IMR-90 (cell line): ENCODE results near the gene FBXW11. TPM values are rescaled to one million over a fixed set of nuclear protein-coding genes. Genes with fewer than 3 reads are reported as not detected.

Experiments used
- ATAC-seq: fragments of 200-7000 bp; cut with Tn5 transposase; 2 replicates; pipeline ENCODE4 v1.9.1; 2020; ENCODE audit warnings: low read depth, mild to moderate bottlenecking, moderate library complexity
- BruUV-seq: library from RNA; stranded (reverse); fragments of 400-500 nt; replicated peaks from 2 replicates; lab custom pipeline; 2021; lab: Mats Ljungman, UMichigan
- CTCF ChIA-PET: fragments of 300-600 bp; formaldehyde crosslinking; extraction: SDS; loops from one replicate; lab custom pipeline; 2021; ENCODE audit warnings: antibody characterized with exemption; lab: Yijun Ruan, JAX
- POLR2A ChIA-PET: fragments of 300-600 bp; sonication (Branson Sonifier 250); formaldehyde crosslinking; loops from one replicate; lab custom pipeline; 2022; ENCODE audit warnings: antibody characterized with exemption; ENCODE audit not compliant: unreplicated experiment; lab: Charles Lee
- DNase-seq: peaks from one replicate; pipeline ENCODE4 v3.0.0; 2013
- H2AFZ ChIP-seq: replicated peaks from 2 replicates; pipeline ENCODE3; 2013; ENCODE audit warnings: low read length, mild to moderate bottlenecking; ENCODE audit not compliant: poor library complexity
- H2AK5ac ChIP-seq: 2 replicates; pipeline ENCODE4 v1.6.1; 2013; ENCODE audit warnings: low read depth, low read length, inconsistent platforms
- H2AK9ac ChIP-seq: replicated peaks from 2 replicates; pipeline ENCODE3; 2013; ENCODE audit warnings: mild to moderate bottlenecking, low read depth, low read length, moderate library complexity; ENCODE audit not compliant: poor library complexity
- H2BK120ac ChIP-seq: 2 replicates; pipeline ENCODE4 v1.6.1; 2013; ENCODE audit warnings: low read depth, low read length, inconsistent platforms
- H2BK15ac ChIP-seq: 3 replicates; pipeline ENCODE4 v1.6.1; 2013; ENCODE audit warnings: low read depth, low read length, inconsistent platforms
- H2BK20ac ChIP-seq: 2 replicates; pipeline ENCODE4 v1.6.1; 2013; ENCODE audit warnings: low read depth, mild to moderate bottlenecking, inconsistent platforms, low read length, moderate library complexity
- H2BK5ac ChIP-seq: 2 replicates; pipeline ENCODE4 v1.6.1; 2013; ENCODE audit warnings: mild to moderate bottlenecking, low read depth, low read length, inconsistent platforms; ENCODE audit not compliant: poor library complexity, severe bottlenecking
- H3K14ac ChIP-seq: replicated peaks from 2 replicates; pipeline ENCODE4 v1.6.1; 2013; ENCODE audit warnings: low read depth, low read length, inconsistent platforms
- H3K18ac ChIP-seq: 2 replicates; pipeline ENCODE4 v1.6.1; 2013; ENCODE audit warnings: low read depth, low read length, control low read depth
- H3K23ac ChIP-seq: 2 replicates; pipeline ENCODE4 v1.6.1; 2013; ENCODE audit warnings: low read depth, low read length, inconsistent platforms
- H3K27ac ChIP-seq: 2 replicates; pipeline ENCODE4 v1.5.1; 2013; ENCODE audit warnings: mild to moderate bottlenecking, control low read depth, low read length; ENCODE audit not compliant: insufficient read depth
- H3K27me3 ChIP-seq: 2 replicates; pipeline ENCODE4 v1.6.1; 2013; ENCODE audit warnings: low read length; ENCODE audit not compliant: control insufficient read depth, insufficient read depth
- H3K36me3 ChIP-seq: 2 replicates; pipeline ENCODE4 v1.6.1; 2013; ENCODE audit warnings: low read length, mixed read lengths; ENCODE audit not compliant: control insufficient read depth, insufficient read depth
- H3K4ac ChIP-seq: 2 replicates; pipeline ENCODE4 v1.6.1; 2013; ENCODE audit warnings: low read depth, low read length, inconsistent platforms
- H3K4me1 ChIP-seq: 2 replicates; pipeline ENCODE4 v1.6.1; 2013; ENCODE audit warnings: low read length, mixed read lengths; ENCODE audit not compliant: control insufficient read depth, insufficient read depth
- H3K4me2 ChIP-seq: 2 replicates; pipeline ENCODE4 v1.6.1; 2013; ENCODE audit warnings: low read depth, mild to moderate bottlenecking, control low read depth, low read length, moderate library complexity
- H3K4me3 ChIP-seq: 2 replicates; pipeline ENCODE4 v1.5.1; 2013; ENCODE audit warnings: low read depth, mild to moderate bottlenecking, control low read depth, low read length, moderate library complexity; ENCODE audit not compliant: insufficient read depth
- H3K56ac ChIP-seq: 2 replicates; pipeline ENCODE4 v1.6.1; 2013; ENCODE audit warnings: low read length, inconsistent platforms; ENCODE audit not compliant: insufficient read depth; ENCODE audit errors: extremely low read depth
- H3K79me1 ChIP-seq, 2 experiments: 2 replicates each; pipeline ENCODE4 v1.6.1; 2013; ENCODE audit warnings: low read length in 2 of 2, inconsistent platforms in 1 of 2, low read depth in 1 of 2
- H3K9ac ChIP-seq: 2 replicates; pipeline ENCODE4 v1.6.1; 2013; ENCODE audit warnings: low read depth, low read length, control low read depth
- H3K9me1 ChIP-seq: 2 replicates; pipeline ENCODE4 v1.6.1; 2013; ENCODE audit warnings: low read length, inconsistent platforms; ENCODE audit not compliant: insufficient read depth
- H3K9me3 ChIP-seq: 2 replicates; pipeline ENCODE4 v1.6.1; 2013; ENCODE audit warnings: low read length; ENCODE audit not compliant: control insufficient read depth, insufficient read depth
- H4K20me1 ChIP-seq: 2 replicates; pipeline ENCODE4 v1.6.1; 2013; ENCODE audit warnings: low read length, inconsistent platforms; ENCODE audit not compliant: insufficient read depth
- H4K5ac ChIP-seq: 2 replicates; pipeline ENCODE4 v1.6.1; 2013; ENCODE audit warnings: mild to moderate bottlenecking, low read depth, low read length, control low read depth
- H4K8ac ChIP-seq, 2 experiments: 2 replicates each; pipeline ENCODE4 v1.6.1; 2013; ENCODE audit warnings: low read depth in 2 of 2, low read length in 2 of 2, control low read depth in 1 of 2, inconsistent platforms in 1 of 2
- H4K91ac ChIP-seq: 2 replicates; pipeline ENCODE4 v1.6.1; 2013; ENCODE audit warnings: low read depth, low read length, inconsistent platforms; ENCODE audit not compliant: insufficient read depth
- BHLHE40 ChIP-seq: fragments of 150-350 bp; IDR thresholded peaks from 2 replicates; pipeline ENCODE4 v1.6.1; 2016; ENCODE audit warnings: mild to moderate bottlenecking, low read depth, low read length
- CEBPB ChIP-seq: IDR thresholded peaks from 2 replicates; pipeline ENCODE4 v1.6.1; 2012; ENCODE audit warnings: low read depth, low read length, improper control_type of control experiment
- ELK1 ChIP-seq: fragments of 150-350 bp; IDR thresholded peaks from 2 replicates; pipeline ENCODE4 v1.6.1; 2016; ENCODE audit warnings: low read depth, mild to moderate bottlenecking, low read length, moderate library complexity, borderline replicate concordance
- FOS ChIP-seq: fragments of 150-350 bp; IDR thresholded peaks from 2 replicates; pipeline ENCODE4 v1.6.1; 2016; ENCODE audit warnings: low read depth, low read length
- MAFK ChIP-seq: IDR thresholded peaks from 2 replicates; pipeline ENCODE4 v1.6.1; 2012; ENCODE audit warnings: low read depth, low read length, improper control_type of control experiment
- MAZ ChIP-seq: IDR thresholded peaks from 2 replicates; pipeline ENCODE4 v1.6.1; 2012; ENCODE audit warnings: low read depth, mild to moderate bottlenecking, low read length, improper control_type of control experiment, moderate library complexity, borderline replicate concordance
- MXI1 ChIP-seq: IDR thresholded peaks from 2 replicates; pipeline ENCODE4 v1.6.1; 2012; ENCODE audit warnings: low read depth, mild to moderate bottlenecking, low read length, moderate library complexity, borderline replicate concordance
- NFE2L2 ChIP-seq: fragments of 150-350 bp; IDR thresholded peaks from 2 replicates; pipeline ENCODE4 v1.6.1; 2016; ENCODE audit warnings: low read depth, mild to moderate bottlenecking, low read length
- POLR2A ChIP-seq: IDR thresholded peaks from 2 replicates; pipeline ENCODE4 v1.6.1; 2012; ENCODE audit warnings: mild to moderate bottlenecking, low read depth, low read length
- RAD21 ChIP-seq: IDR thresholded peaks from 2 replicates; pipeline ENCODE4 v1.6.1; 2012; ENCODE audit warnings: low read length, improper control_type of control experiment
- RCOR1 ChIP-seq: IDR thresholded peaks from 2 replicates; pipeline ENCODE4 v1.6.1; 2012; ENCODE audit warnings: mild to moderate bottlenecking, low read length, improper control_type of control experiment; ENCODE audit not compliant: insufficient replicate concordance
- SMC3 ChIP-seq: fragments of 150-350 bp; IDR thresholded peaks from 2 replicates; pipeline ENCODE4 v1.6.1; 2016; ENCODE audit warnings: low read depth, mild to moderate bottlenecking, antibody characterized with exemption, low read length, moderate library complexity
- USF2 ChIP-seq: fragments of 150-350 bp; IDR thresholded peaks from 2 replicates; pipeline ENCODE4 v1.6.1; 2017; ENCODE audit warnings: mild to moderate bottlenecking, antibody characterized with exemption, low read length, low read depth
- WGBS, 2 experiments: methylation state at CpG; one replicate each; pipeline versions ENCODE4 v1.1.5 to v1.1.7; 2013; ENCODE audit warnings: missing lambda C conversion rate in 2 of 2; ENCODE audit not compliant: insufficient read length in 1 of 2; ENCODE audit errors: extremely low coverage in 2 of 2; 5-methylcytosine and 5-hydroxymethylcytosine counted together
- dilution Hi-C: fragments of 300-500 bp; cut with HindIII; formaldehyde crosslinking; loops from one replicate; pipeline ENCODE4 v1.14.3; 2018; ENCODE audit warnings: low sequenced_read_pairs; ENCODE audit not compliant: unreplicated experiment
- in situ Hi-C: fragments of 300-500 bp; cut with MboI; formaldehyde crosslinking; loops from 3 replicates; pipeline ENCODE4 v1.14.3; 2019; ENCODE audit warnings: low sequenced_read_pairs, inconsistent platforms, mixed read lengths
- intact Hi-C: fragments of 100-400 bp; cut with micrococcal nuclease; formaldehyde crosslinking; loops from 2 replicates; pipeline ENCODE4 v1.10.0; 2022
- polyA plus RNA-seq, 3 experiments: library from polyadenylated mRNA; depleted of rRNA; stranded (reverse); fragments of >200 nt; gene quantifications; 2 replicates each; pipeline ENCODE4 v1.2.3, GENCODE V29; 2012; ENCODE audit warnings: low replicate concordance in 1 of 3
- total RNA-seq: library from RNA; depleted of rRNA; stranded (reverse); fragments of >200 nt; gene quantifications from 2 replicates; pipeline ENCODE4 v1.2.3, GENCODE V29; 2012
- TF ChIP-seq, protein P1 (sequence below): conservative IDR thresholded peaks from 2 replicates; pipeline ENCODE4 v1.5.1; 2012; ENCODE audit warnings: mild to moderate bottlenecking, low read depth, low read length, improper control_type of control experiment

FBXW11 gene
- total and polyA plus RNA-seq, 2 of the 4 experiments (the other 2 are of a cell fraction) = 34.3 to 97.1 TPM

- BruUV-seq = no TSS peak
- H2BK120ac ChIP-seq = no peak overlapping the region
- no peak overlapping the region for H2AK5ac ChIP-seq
- H2AFZ ChIP-seq = no peak overlapping the region
- no CpG with 5 or more reads among the region's 5 CpGs for WGBS, 2 experiments
- H3K56ac ChIP-seq = no peak overlapping the region
- H3K4ac ChIP-seq = no peak overlapping the region
- H3K4me3 ChIP-seq = no peak overlapping the region
- no peak overlapping the region for H4K5ac ChIP-seq
- H3K9me3 ChIP-seq = peaks cover 6% of the 10 kb centered on the region; the same call in 1 of the 2 replicates
- ATAC-seq = no peak
- H2AK9ac ChIP-seq = no peak overlapping the region
- no peak overlapping the region for H3K23ac ChIP-seq
- no peak overlapping the region for H3K27ac ChIP-seq
- no peak overlapping the region for H2BK5ac ChIP-seq
- ChIA-PET POLR2A (no interaction called here), CTCF (no interaction called here)
- in situ Hi-C loops (no loop called here), intact Hi-C loops (no loop called here), dilution Hi-C loops (no loop called here)
- no peak overlapping the region for H2BK20ac ChIP-seq
- TF ChIP-seq USF2 (no peak), CEBPB (no peak), ELK1 (no peak), NFE2L2 (no peak), BHLHE40 (no peak), MAFK (no peak), MXI1 (no peak), MAZ (no peak), RAD21 (no peak), FOS (no peak), SMC3 (no peak), RCOR1 (no peak), POLR2A (no peak)
- TF ChIP-seq, protein P1, sequence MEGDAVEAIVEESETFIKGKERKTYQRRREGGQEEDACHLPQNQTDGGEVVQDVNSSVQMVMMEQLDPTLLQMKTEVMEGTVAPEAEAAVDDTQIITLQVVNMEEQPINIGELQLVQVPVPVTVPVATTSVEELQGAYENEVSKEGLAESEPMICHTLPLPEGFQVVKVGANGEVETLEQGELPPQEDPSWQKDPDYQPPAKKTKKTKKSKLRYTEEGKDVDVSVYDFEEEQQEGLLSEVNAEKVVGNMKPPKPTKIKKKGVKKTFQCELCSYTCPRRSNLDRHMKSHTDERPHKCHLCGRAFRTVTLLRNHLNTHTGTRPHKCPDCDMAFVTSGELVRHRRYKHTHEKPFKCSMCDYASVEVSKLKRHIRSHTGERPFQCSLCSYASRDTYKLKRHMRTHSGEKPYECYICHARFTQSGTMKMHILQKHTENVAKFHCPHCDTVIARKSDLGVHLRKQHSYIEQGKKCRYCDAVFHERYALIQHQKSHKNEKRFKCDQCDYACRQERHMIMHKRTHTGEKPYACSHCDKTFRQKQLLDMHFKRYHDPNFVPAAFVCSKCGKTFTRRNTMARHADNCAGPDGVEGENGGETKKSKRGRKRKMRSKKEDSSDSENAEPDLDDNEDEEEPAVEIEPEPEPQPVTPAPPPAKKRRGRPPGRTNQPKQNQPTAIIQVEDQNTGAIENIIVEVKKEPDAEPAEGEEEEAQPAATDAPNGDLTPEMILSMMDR = no peak
- H3K36me3 ChIP-seq = no peaks in the 10 kb centered on the region
- H2BK15ac ChIP-seq = no peak overlapping the region
- DNase-seq = no peak
- H3K9ac ChIP-seq = no peak overlapping the region
- H3K4me2 ChIP-seq = no peak overlapping the region
- peaks cover 33% of the 10 kb centered on the region for H4K20me1 ChIP-seq
- H4K91ac ChIP-seq = no peak overlapping the region
- H3K79me1 ChIP-seq = peaks cover 24 to 55% of the 10 kb centered on the region in 2 experiments
- no peaks in the 10 kb centered on the region for H3K27me3 ChIP-seq
- H3K14ac ChIP-seq = no peak overlapping the region
- H4K8ac ChIP-seq = no peak overlapping the region
- H3K18ac ChIP-seq = no peak overlapping the region
- H3K9me1 ChIP-seq = 0 out of 2 replicates have a peak, but pooled peaks cover 3% of the 10 kb centered on the region
- 0 out of 2 replicates have a peak, but pooled peaks cover 2% of the 10 kb centered on the region for H3K4me1 ChIP-seq
Observed at GRCh38 chr5:171934586-171934985, 71.9 kb downstream of the FBXW11 start.
